HG02852 (cell line): ENCODE measurements around the gene ARHGAP28.
"Not testable (repeated sequence)": the region's sequence is repeated elsewhere in the genome, so short reads cannot be mapped to it uniquely, and the experiment has no call there.

Experiments
- ATAC-seq: cut with Tn5 transposase; IDR thresholded peaks from one replicate; pipeline ENCODE4 v1.9.1; 2021; ENCODE audit warnings: mild to moderate bottlenecking, moderate library complexity; ENCODE audit not compliant: unreplicated experiment

The ARHGAP28 gene

GRCh38 chr18:6763524-6763923 lies 34.0 kb downstream of the ARHGAP28 start:
- no peak for ATAC-seq

- ATAC-seq = no peak
Measured at GRCh38 chr18:6764382-6764781, 34.9 kb downstream of the ARHGAP28 start.

GRCh38 chr18:6773777-6774176 lies 44.3 kb downstream of the ARHGAP28 start:
- no peak for ATAC-seq

GRCh38 chr18:6775237-6775636 lies 45.7 kb downstream of the ARHGAP28 start:
- ATAC-seq = no peak

GRCh38 chr18:6775702-6776101 lies 46.2 kb downstream of the ARHGAP28 start:
- ATAC-seq = no peak

- ATAC-seq = no peak
Measured at GRCh38 chr18:6776188-6776587, 46.7 kb downstream of the ARHGAP28 start.

GRCh38 chr18:6777509-6777908 lies 48.0 kb downstream of the ARHGAP28 start:
- ATAC-seq = no peak

- no peak for ATAC-seq
Measured at GRCh38 chr18:6778459-6779247, 49.1 kb downstream of the ARHGAP28 start.

GRCh38 chr18:6781142-6781714 lies 51.7 kb downstream of the ARHGAP28 start:
- no peak for ATAC-seq

- ATAC-seq = no peak
Measured at GRCh38 chr18:6781796-6782195, 52.3 kb downstream of the ARHGAP28 start.

- no peak for ATAC-seq
Measured at GRCh38 chr18:6782861-6783260, 53.3 kb downstream of the ARHGAP28 start.

GRCh38 chr18:6784046-6784445 lies 54.5 kb downstream of the ARHGAP28 start:
- no peak for ATAC-seq

- ATAC-seq = no peak
Measured at GRCh38 chr18:6785001-6785400, 55.5 kb downstream of the ARHGAP28 start.

- ATAC-seq = no peak
Measured at GRCh38 chr18:6785411-6785810, 55.9 kb downstream of the ARHGAP28 start.

- ATAC-seq = no peak
Measured at GRCh38 chr18:6792391-6792790, 62.9 kb downstream of the ARHGAP28 start.

- no peak for ATAC-seq
Measured at GRCh38 chr18:6793455-6793854, 63.9 kb downstream of the ARHGAP28 start.

- ATAC-seq = no peak
Measured at GRCh38 chr18:6793986-6794385, 64.5 kb downstream of the ARHGAP28 start.

- ATAC-seq = no peak
Measured at GRCh38 chr18:6795307-6795706, 65.8 kb downstream of the ARHGAP28 start.

- no peak for ATAC-seq
Measured at GRCh38 chr18:6796511-6796910, 67.0 kb downstream of the ARHGAP28 start.

- no peak for ATAC-seq
Measured at GRCh38 chr18:6797171-6797570, 67.7 kb downstream of the ARHGAP28 start.

- ATAC-seq = no peak
Measured at GRCh38 chr18:6798896-6799295, 69.4 kb downstream of the ARHGAP28 start.

- not testable (repeated sequence) for ATAC-seq
Measured at GRCh38 chr18:6800309-6800708, 70.8 kb downstream of the ARHGAP28 start.
